ENCODE results near the gene C12orf56.
A peak's percentile ranks its signal among the peaks of the same experiment; 100 is the strongest.

C12orf56 gene

DNA sequence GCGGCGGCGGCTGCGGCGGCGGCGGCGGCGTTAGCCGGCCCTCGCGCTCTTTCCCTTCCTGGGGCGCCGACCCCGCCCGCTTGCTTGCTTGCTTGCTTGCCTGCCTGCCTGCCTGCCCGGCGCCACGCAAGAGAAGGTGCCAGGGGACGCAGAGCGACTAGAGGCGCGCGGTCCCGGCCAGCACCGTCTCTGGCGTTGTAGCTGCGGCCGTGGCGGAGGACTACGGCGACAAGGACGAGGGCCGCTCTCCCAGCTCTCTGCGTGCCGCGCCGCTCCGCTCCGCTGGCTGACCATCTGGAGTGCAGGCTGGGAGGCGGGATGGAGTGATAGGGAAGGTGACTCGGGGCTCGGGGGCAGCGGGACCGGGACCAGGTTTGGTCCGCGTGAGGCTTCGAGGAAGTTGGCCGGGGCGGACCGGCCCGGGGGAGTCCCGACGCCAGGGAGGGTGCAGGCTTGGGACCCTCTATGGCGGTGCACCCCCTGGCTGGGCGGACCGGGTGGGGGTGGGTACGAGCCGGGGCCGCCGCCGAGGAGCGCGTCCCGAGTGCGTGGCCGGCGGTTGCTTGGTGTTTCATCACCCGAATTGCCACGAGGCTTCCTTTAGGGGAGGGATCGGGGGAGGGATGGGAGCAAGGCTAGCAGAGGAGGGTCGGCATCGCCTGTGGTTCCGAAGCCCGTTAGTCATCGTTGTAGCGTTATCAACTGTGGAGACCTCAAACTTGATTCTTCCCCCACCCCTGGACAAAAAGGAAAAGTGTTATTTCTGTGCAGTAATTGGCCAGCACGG, 14.1 kb upstream of the C12orf56 start:
- FAIRE-seq: no peak
- DNase-seq (ENCODE audit: insufficient read length, low spot score): no peak
- TF ChIP-seq, protein P1, sequence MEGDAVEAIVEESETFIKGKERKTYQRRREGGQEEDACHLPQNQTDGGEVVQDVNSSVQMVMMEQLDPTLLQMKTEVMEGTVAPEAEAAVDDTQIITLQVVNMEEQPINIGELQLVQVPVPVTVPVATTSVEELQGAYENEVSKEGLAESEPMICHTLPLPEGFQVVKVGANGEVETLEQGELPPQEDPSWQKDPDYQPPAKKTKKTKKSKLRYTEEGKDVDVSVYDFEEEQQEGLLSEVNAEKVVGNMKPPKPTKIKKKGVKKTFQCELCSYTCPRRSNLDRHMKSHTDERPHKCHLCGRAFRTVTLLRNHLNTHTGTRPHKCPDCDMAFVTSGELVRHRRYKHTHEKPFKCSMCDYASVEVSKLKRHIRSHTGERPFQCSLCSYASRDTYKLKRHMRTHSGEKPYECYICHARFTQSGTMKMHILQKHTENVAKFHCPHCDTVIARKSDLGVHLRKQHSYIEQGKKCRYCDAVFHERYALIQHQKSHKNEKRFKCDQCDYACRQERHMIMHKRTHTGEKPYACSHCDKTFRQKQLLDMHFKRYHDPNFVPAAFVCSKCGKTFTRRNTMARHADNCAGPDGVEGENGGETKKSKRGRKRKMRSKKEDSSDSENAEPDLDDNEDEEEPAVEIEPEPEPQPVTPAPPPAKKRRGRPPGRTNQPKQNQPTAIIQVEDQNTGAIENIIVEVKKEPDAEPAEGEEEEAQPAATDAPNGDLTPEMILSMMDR (IDR thresholded peaks at IDR 0.05; ENCODE audit: insufficient read depth, missing control alignments): no peak

DNA sequence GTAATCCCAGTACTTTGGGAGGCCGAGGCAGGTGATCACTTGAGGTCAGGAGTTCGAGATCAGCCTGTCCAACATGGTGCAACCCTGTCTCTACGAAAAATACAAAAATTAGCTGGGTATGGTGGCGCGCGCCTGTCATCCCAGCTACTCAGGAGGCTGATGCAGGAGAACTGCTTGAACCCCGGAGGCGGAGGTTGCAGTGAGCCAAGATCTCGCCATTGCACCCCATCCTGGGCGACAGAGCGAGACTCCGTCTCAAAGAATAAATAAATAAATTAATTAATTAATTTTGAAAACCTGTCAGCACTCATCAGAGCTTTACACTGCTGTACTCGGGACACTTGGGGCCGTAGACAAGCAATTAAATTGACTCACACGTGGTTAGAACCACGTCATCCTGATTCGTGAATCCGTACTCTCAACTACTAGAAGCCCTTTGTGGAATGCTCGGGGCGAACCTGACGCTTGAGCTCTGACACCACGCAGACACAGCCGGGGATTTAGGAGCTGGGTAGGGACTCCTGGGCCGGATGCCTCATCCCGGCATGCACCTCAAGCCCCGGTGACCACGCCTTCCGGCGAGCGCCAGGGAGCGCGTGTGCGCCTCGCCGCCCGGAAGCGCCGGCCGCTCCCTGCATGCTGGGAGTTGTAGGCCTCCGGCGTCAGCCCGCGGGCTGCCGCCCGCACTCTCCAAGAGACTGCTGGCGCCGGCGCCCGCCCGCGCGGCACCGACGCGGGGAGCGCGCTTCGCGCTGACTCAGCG, 13.3 kb upstream of the C12orf56 start, which contains the start of gene XPOT:
Gene XPOT, plus strand, starts transcription at position 686 of the 763 bp plus-strand sequence. CDS start 5,644 bp downstream, outside the sequence.
- FAIRE-seq (no peak), DNase-seq (ENCODE audit: insufficient read length, low spot score) (peak; percentile 82)
- TF ChIP-seq, protein P1 (IDR thresholded peaks at IDR 0.05; ENCODE audit: insufficient read depth, missing control alignments): no peak

GRCh38 chr12:64402181-64402580, 11.6 kb upstream of the C12orf56 start:
- FAIRE-seq (no peak), DNase-seq (ENCODE audit: insufficient read length, low spot score) (no peak)
- TF ChIP-seq, protein P1 (IDR thresholded peaks at IDR 0.05; ENCODE audit: insufficient read depth, missing control alignments): no peak

DNA sequence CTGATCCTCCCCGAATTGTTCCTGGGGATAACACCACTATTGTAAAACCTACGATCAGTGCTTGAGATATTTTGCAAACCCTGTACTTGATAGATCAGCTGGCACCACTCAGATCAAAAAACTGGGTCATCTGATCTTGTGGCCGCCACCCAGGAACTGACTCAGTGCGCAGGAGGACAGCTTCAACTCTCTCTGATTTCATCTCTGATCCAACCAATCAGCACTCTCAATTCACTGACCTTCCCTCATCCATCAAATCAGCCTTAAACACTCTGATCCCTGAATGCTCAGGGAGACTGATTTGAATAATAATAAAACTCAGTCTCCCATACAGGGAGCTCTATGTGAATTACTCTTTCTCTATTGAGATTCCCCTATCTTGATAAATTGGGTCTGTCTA, 9.5 kb upstream of the C12orf56 start:
- DNase-seq (ENCODE audit: insufficient read length, low spot score): no peak
- FAIRE-seq: no peak
- TF ChIP-seq, protein P1 (IDR thresholded peaks at IDR 0.05; ENCODE audit: insufficient read depth, missing control alignments): no peak

DNA sequence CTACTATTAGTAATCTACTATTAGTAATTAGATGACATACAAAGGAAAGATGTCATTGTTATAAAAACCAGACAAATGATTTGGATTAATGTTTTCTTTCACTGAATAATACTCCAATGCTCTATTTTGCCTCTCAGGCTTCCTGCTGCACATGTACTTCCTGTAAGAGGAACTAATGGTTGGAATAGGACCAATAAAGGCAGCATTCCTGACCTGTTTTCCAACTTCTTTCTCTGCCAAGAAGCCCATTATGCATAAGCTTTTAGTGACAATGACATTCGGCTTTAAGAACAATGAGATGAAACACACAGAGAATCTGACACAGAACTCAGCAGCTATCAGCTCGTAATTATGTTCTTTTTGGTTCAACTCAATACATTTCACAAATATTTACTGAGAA, 5.2 kb upstream of the C12orf56 start:
- no peak for FAIRE-seq
- TF ChIP-seq, protein P1 (IDR thresholded peaks at IDR 0.05; ENCODE audit: insufficient read depth, missing control alignments): no peak
- DNase-seq (ENCODE audit: insufficient read length, low spot score): no peak

DNA sequence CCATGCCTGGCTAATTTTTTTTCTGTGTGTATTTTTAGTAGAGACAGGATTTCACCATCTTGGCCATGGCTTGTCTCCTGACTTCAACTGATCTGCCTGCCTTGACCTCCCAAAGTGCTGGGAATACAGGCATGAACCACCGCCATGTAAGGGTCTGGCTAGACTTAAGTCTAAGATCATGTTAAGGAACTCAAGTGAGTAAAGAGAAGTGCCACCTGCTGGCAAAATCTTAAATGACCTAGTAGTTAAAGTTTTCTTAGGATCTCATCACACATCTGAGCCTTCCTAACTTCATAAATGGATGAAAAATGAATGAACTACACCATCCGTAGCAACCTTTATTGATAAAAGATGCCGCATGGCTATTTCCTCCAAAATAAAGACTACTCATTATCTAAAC, 1.7 kb upstream of the C12orf56 start:
- TF ChIP-seq, protein P1 (IDR thresholded peaks at IDR 0.05; ENCODE audit: insufficient read depth, missing control alignments): peak; percentile 31
- FAIRE-seq (no peak), DNase-seq (ENCODE audit: insufficient read length, low spot score) (no peak)

All from D721Med (cell line).